ENCODE results near the gene SBF1.
"Not testable (repeated sequence)": the region's sequence is repeated elsewhere in the genome, so short reads cannot be mapped to it uniquely, and the experiment has no call there.

Gene SBF1

GRCh38 chr22:50443801-50444625 lies 30.8 kb downstream of the SBF1 start:
- DNase-seq, result no peak

- DNase-seq, result no peak
These were observed 31.6 kb downstream of the SBF1 start for GRCh38 chr22:50443197-50443596.

GRCh38 chr22:50441428-50441993 lies 33.3 kb downstream of the SBF1 start:
- DNase-seq, result no peak

DNA sequence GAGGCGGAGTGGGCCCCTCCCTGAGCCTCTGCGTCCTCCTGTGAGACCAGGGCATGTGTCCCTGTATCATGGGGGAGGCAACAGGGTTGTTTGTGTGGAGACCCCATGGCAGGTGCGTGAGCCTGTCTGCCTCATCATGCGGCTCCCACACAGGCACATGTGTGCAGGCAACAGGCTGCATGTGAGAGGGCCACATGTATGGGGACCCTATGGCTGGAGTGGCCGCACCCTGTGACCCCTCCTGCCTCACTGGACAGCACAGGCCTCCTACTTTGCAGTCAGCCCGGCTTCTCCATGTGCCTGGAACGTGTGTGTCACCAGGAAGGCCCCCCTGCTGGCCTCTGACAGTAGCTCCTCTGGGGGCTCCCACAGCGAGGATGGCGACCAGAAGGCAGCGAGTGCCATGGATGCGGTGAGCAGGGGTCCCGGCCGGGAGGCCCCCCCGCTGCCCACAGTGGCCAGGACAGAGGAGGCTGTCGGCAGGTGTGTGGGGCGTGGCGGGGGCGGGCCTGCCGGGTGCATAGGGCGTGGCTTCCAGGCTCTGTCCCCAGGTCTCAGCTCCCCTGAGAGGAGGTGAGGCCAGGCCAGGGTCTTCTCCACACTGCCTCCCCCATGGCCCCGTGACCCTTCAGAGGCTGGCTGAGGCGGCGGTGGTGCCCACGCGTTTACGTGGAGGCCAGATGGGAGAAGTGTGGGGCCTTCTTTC lies 34.1 kb downstream of the SBF1 start:
- DNase-seq, result no peak

DNA sequence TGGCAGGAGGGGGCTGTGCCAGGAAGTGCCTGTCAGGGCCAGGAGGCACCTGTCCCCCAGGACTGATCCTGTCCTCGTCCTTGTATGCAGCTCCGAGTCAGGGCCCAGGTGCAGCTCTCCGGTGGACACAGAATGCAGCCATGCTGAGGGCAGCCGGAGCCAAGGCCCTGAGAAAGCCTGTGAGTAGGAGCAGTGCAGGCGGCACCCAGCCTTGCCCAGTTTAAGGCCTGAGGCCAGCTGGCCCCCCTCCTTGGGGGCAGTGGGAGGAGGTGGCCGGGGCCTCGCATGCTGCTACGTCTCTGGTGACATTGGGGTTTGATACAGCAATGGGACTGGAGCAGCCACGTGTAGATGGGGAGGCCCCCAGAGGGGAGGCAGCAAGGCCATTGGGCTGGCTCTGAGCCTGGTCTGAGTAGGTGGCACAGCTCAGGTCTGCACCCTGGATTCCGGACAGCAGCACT lies 34.9 kb downstream of the SBF1 start:
- no peak for DNase-seq

DNA sequence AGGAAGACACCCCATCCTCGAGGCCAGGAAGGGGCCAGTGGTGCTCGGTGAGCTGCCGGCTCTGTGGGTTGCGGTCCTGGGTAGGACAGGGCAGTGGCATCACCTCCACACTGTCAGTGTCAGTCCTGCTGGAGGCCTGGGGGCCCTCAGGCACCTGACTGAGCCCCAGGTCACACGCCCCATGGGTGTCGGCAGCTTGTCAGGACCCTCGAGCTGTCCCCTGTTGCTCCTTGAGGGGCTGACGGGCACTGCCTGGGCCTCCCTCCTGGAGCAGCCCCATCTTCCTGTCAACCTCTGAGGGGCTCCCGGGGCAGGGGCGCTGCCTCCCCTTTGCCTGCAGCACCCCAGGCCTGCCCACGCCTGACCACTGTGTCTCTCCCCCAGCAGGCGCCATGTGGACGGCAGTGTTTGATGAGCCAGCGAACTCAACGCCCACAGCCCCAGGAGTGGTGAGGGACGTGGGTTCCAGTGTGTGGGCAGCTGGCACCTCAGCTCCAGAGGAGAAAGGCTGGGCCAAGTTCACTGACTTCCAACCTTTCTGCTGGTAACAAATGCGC lies 35.4 kb downstream of the SBF1 start:
- no peak for DNase-seq

GRCh38 chr22:50438305-50439275 lies 36.2 kb downstream of the SBF1 start:
- no peak for DNase-seq

- no peak for DNase-seq
These were observed 37.1 kb downstream of the SBF1 start for GRCh38 chr22:50437511-50438304.

- DNase-seq, result no peak
These were observed 37.9 kb downstream of the SBF1 start for GRCh38 chr22:50436841-50437341.

DNA sequence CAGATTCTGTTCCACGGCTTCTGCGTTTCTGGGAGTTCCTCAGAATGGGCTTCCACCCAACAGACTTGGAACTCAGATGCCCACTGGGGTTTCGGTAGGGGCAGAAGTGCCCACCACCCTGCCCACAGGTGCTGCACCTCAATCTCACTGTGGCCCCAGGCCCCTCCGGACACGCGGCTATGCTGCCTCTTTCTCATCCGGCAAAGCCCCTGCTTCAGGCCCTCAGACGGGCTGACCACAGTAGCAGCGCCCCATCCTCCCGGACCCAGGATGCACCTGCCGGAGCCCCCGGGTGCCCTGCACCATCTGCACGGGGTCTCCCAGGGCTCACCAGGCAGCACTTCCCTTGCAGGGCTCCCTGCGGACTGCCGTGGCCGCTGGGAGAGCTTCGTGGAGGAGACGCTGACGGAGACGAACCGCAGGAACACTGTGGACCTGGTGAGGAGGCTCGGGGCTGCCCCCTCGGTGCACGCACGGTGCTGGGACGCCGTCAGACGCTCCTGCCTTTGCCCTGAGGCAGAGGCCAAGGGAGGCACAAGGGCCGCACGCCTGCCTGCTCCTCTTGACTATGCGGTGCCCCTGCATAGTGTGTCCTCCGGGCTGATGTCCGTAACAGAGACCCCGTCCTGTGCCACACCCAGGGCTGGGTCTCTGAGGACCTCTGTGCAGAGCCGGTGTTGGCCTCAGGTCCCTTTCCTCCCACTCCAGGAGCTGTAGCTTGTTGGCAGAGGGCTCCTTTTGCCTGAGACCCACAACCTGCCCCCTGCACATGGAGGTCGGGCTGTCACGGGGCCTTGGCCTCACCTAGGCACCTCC lies 38.6 kb downstream of the SBF1 start:
- DNase-seq, result no peak

DNA sequence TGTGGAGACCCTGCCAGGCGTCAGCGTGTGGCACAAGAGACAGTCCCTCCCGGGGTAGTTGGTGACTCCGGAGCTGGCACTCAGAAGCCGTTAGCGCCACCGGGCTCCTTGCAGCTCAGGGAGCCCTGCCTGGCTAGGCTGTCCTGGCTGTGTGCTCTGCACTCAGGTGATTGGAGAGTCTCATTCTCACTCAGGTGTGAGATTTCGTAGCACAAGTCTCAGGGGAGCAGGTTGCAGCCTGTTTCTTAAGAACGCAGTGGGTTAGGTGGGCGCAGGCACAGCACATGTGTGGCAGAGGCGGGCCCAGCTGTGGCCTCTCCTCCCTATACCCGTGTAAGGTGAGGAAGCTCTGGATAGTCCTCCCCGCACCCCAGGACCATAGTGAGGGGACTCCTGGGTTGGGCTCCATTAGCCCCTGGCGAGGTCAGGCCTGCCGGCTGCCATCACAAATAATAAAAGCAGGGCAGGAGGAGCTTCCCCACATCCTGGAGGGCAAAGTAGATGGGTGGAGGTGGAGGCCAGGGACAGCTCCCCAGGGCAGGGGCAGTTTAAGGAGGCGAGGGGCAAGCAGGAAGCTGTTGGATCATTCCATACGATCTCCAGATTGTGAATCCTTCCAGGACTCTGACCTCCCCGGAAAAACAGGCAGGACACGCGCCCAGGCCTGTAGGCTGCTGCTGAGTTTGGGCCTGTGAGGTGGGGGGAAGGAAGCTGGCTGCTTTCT lies 39.4 kb downstream of the SBF1 start:
- DNase-seq, result no peak

DNA sequence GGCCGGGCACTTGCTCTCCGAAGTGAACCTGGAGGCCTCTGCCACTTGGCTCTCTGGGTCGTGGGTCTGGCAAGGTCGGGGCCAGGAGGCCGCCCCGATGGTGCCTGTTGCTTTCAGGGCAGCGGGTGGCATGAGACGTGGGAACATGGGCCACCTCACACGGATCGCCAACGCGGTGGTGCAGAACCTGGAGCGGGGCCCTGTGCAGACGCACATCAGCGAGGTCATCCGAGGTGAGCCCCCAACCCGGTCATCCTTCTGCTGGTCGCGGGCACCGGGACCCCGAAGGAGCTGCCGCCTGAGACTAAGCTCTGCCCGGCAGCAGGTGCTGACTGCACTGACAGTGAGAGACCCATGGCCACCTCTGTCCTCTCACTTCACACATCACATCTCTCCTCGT lies 40.0 kb downstream of the SBF1 start:
- no peak for DNase-seq

- DNase-seq, result not testable (repeated sequence)
These were observed 41.8 kb downstream of the SBF1 start for GRCh38 chr22:50432877-50433510.

DNA sequence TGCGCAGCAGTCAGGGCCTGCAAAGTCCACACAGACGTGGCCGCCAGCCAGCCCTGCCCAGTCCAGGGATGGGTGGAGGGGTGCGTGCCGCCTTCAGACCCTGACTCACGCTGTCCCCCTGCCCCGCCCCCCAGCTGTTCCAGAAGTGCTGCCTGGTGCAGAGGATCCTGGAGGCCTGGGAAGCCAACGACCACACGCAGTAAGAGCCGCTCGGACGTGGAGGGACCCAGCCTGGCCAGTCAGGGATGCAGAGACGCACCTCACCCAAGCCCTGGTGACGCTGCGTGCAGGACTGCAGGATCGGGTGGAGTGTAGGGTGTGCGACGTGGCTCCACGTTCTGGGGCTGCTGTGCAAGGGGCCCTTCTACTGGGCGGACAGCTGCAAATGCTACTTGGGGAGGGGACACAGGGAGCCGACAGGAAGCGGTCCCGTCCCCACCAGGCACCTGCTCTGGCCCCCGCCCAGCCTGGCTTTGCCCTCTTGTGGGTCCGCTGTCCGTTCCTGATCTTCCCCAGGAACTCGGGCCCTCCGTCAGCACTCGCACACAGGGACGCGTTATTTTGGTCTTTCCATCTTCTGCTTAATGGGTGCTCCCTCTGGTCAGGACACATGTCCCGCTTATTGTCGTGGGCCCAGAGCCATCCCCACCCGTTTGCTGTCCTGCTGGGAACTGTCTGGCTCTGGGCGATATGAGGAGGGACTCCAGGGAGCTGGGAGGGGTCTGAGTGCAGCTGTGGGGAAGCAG lies 42.5 kb downstream of the SBF1 start:
- no peak for DNase-seq

DNA sequence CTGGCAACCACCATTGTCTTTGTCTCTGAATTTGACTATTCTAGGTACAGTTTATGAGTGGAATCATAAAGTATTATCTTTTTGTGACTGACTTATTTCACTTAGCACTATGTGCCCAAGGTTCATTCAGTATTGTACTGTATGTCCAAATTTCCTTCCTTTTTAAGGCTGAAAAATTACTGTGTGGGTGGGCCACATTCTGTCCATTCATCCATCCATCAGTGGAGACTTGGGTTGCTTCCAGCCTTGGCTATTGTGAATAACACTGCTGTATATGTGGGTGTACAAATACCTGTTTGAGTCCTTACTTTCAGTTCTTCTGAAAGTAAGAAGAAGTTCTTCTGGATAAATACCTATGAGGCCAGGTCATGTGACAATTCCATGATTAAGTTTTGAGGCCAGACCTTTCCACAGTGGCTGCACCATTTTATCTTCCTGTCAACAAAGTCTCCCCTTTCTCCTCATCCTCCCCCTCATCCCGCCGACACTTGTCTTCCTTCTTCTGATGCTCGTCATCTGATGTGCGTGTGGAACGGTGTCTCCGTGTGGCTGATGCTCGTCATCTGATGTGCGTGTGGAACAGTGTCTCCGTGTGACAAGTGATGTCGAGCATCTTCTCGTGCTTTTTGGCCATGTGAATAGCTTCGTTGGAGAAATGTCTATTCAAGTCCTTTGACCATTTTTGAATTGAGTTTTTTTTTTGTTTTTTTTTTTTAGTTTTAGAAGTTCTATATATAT lies 49.5 kb downstream of the SBF1 start:
- no peak for DNase-seq

- DNase-seq, result no peak
These were observed 50.9 kb downstream of the SBF1 start for GRCh38 chr22:50423956-50424355.

GRCh38 chr22:50422961-50423815 lies 51.6 kb downstream of the SBF1 start:
- no peak for DNase-seq
